ENCODE data around the gene YPEL1. TPM values are rescaled to one million over a fixed set of nuclear protein-coding genes. Genes with fewer than 3 reads are reported as not detected.

Gene YPEL1
- total RNA-seq, 1 experiment from 2014 or later = 3.1 TPM

- TF ChIP-seq CBX3 (IDR thresholded peaks at IDR 0.05; ENCODE audit: low read depth) (no peak), ZFX (IDR thresholded peaks at IDR 0.05) (no peak)
- TF ChIP-seq, protein P1, sequence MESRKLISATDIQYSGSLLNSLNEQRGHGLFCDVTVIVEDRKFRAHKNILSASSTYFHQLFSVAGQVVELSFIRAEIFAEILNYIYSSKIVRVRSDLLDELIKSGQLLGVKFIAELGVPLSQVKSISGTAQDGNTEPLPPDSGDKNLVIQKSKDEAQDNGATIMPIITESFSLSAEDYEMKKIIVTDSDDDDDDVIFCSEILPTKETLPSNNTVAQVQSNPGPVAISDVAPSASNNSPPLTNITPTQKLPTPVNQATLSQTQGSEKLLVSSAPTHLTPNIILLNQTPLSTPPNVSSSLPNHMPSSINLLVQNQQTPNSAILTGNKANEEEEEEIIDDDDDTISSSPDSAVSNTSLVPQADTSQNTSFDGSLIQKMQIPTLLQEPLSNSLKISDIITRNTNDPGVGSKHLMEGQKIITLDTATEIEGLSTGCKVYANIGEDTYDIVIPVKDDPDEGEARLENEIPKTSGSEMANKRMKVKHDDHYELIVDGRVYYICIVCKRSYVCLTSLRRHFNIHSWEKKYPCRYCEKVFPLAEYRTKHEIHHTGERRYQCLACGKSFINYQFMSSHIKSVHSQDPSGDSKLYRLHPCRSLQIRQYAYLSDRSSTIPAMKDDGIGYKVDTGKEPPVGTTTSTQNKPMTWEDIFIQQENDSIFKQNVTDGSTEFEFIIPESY (IDR thresholded peaks at IDR 0.05; ENCODE audit: extremely low read depth, insufficient replicate concordance, low read length) = no peak
Measured at GRCh38 chr22:21702700-21703683, 32.6 kb downstream of the YPEL1 start (continued).

DNA sequence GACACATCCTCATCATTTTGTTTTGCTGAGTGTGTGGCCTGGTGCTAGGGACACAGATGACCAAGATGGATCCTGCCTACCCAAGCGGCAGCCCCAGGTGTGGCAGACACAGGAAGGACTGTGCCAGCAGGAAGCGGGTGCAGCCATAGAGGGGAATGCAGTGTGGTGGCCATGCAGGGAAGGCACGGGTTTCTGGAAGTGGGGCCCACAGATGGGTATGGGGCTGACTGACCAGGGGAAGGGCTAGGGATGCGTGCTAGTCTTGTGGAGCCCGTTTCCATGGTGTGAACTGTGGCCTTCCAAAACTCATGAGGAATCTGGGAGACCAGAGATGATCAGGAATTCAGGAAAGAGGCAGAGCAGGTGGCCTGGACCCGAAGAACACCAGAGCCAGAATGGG lies 33.5 kb downstream of the YPEL1 start:
- RAD21 ChIA-PET (ENCODE audit: low non-redundant PET in 1 of 2, low total read pairs in 2 of 2, uncharacterized antibody in 2 of 2, unreplicated experiment in 2 of 2) = no interaction called here
- no peaks in the 10 kb centered on the region for H3K79me2 ChIP-seq (ENCODE audit: insufficient read depth, low read length)
- H3K4me3 ChIP-seq (replicated peaks in 1 of 2; ENCODE audit: low read depth in 1 of 2, low read length in 2 of 2) = no peak overlapping the region
- no TSS peak for BruUV-seq (replicated peaks)
- POLR2A ChIA-PET = no interaction called here
- H3K27ac ChIP-seq (ENCODE audit: low read depth, low read length) = no peak overlapping the region
- intact Hi-C loops (cut with micrococcal nuclease) = no loop called here
- no peak for TF ChIP-seq CEBPB (IDR thresholded peaks at IDR 0.05; ENCODE audit: low read depth)
- TF ChIP-seq EGR1 (IDR thresholded peaks at IDR 0.05; ENCODE audit: low read depth) = no peak
- no peak for TF ChIP-seq EZH2 (IDR thresholded peaks at IDR 0.05)
- no peaks in the 10 kb centered on the region for H4K20me1 ChIP-seq (ENCODE audit: insufficient read depth)
- H3K4me2 ChIP-seq (ENCODE audit: low read length) = no peak overlapping the region
- no peaks in the 10 kb centered on the region for H3K4me1 ChIP-seq (ENCODE audit: control insufficient read depth in 1 of 2, insufficient read depth in 2 of 2, low read length in 2 of 2)
- H3K9me3 ChIP-seq (ENCODE audit: control insufficient read depth in 1 of 2, insufficient read depth in 1 of 2, low read depth in 1 of 2, low read length in 2 of 2) = no peaks in the 10 kb centered on the region
- H3K36me3 ChIP-seq (ENCODE audit: control insufficient read depth in 1 of 2, insufficient read depth in 2 of 2, low read length in 2 of 2) = peaks cover 0 to 4% of the 10 kb centered on the region in 2 experiments; a peak in 1 of 4 replicates
- no peak overlapping the region for H2AFZ ChIP-seq (ENCODE audit: low read depth, low read length, poor library complexity, severe bottlenecking)
- no peak overlapping the region for H3K9ac ChIP-seq (ENCODE audit: low read length)
- DNase-seq (ENCODE audit: low read depth, low spot score) = no peak
- no peaks in the 10 kb centered on the region for H3K9me2 ChIP-seq (ENCODE audit: insufficient read depth)
- ATAC-seq = no peak
- H3K27me3 ChIP-seq (ENCODE audit: insufficient read depth, low read length) = no peaks in the 10 kb centered on the region
- CTCF ChIA-PET = no interaction called here
